ENCODE measurements around the gene SMOC2. TPM values are rescaled to one million over a fixed set of nuclear protein-coding genes. Genes with fewer than 3 reads are reported as not detected.

The SMOC2 gene
- total RNA-seq, 4 donors from 2014 or later, result 10.7 to 14.9 (median 13.7) TPM

DNA sequence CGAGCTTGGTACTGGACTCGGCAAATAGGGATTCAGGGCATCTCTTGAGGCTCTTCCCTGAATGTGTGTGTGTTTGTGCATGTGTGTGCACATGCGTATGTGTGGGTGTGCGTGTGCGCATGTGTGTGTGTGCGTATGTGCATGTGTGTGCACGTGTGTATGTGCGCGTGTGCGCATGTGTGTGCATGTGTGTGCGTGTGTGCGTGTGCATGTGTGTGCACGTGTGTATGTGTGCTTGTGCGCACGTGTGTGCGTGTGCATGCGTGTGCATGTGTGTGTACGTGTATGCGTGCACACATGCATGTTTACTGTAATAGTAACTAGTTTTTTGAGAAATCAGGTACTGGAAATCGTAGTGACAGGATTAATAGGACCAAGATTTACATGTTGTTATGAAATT lies 117.7 kb downstream of the SMOC2 start:
- Histone ChIP-seq H3K4me1 (no peaks in the 10 kb centered on the region), H3K27ac (no peak overlapping the region), H3K36me3 (no peaks in the 10 kb centered on the region), H3K4me3 (no peak overlapping the region), H3K9me3 (no peaks in the 10 kb centered on the region), H3K27me3 (no peaks in the 10 kb centered on the region)
- DNase-seq, result no peak
- TF ChIP-seq, protein P1, sequence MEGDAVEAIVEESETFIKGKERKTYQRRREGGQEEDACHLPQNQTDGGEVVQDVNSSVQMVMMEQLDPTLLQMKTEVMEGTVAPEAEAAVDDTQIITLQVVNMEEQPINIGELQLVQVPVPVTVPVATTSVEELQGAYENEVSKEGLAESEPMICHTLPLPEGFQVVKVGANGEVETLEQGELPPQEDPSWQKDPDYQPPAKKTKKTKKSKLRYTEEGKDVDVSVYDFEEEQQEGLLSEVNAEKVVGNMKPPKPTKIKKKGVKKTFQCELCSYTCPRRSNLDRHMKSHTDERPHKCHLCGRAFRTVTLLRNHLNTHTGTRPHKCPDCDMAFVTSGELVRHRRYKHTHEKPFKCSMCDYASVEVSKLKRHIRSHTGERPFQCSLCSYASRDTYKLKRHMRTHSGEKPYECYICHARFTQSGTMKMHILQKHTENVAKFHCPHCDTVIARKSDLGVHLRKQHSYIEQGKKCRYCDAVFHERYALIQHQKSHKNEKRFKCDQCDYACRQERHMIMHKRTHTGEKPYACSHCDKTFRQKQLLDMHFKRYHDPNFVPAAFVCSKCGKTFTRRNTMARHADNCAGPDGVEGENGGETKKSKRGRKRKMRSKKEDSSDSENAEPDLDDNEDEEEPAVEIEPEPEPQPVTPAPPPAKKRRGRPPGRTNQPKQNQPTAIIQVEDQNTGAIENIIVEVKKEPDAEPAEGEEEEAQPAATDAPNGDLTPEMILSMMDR (IDR thresholded peaks at IDR 0.05), result no peak
- no peak for TF ChIP-seq POLR2A (IDR thresholded peaks at IDR 0.05)

DNA sequence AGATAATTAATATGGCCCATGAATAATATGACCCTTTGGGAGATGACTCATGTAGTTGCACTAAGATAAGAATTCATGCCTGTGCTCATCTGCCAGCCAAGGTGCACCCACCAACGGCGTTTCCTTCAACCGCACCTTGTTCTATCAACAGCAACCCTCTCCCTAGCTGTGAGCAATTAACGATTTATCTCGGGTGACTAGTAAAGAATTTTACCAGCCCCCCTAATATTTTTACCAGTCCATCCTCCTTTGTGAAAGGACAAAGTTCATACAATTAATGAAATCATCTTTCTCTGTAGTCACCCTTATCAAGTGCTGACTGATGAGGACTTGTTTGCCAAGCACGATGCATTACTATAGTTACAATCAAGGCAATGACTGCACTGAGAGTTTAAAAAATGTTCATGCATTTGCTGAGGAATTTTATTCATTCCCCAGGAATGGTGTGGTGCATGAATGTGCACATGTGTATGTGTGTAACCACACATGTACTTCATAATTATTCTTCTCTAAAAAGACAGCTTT lies 118.7 kb downstream of the SMOC2 start:
- no peaks in the 10 kb centered on the region for H3K27me3 ChIP-seq
- TF ChIP-seq POLR2A (IDR thresholded peaks at IDR 0.05), result no peak
- TF ChIP-seq, protein P1 (IDR thresholded peaks at IDR 0.05), result no peak
- DNase-seq, result no peak
- H3K4me3 ChIP-seq, result no peak overlapping the region
- no peak overlapping the region for H3K27ac ChIP-seq
- H3K9me3 ChIP-seq, result no peaks in the 10 kb centered on the region
- no peaks in the 10 kb centered on the region for H3K36me3 ChIP-seq
- no peaks in the 10 kb centered on the region for H3K4me1 ChIP-seq

DNA sequence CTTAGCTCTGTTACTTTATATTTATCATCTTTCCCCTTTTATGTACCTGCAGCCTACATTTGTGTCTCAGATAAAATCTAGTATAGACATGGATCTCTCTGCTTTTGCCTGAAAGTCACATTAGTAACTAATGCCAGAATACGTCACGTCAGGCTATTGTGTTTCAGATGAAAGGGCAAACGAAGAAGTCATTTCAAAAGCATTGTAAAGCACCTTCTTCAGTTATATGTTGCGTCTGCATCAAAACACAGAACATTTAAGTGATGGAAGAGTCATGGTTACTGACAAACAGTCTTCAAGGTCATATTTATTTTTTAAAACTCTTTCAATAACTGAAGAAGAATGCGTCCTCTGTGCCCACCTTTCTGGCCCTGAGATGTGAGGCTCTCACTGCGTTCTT lies 119.1 kb downstream of the SMOC2 start:
- DNase-seq, result no peak
- H3K9me3 ChIP-seq, result no peaks in the 10 kb centered on the region
- H3K27me3 ChIP-seq, result no peaks in the 10 kb centered on the region
- TF ChIP-seq POLR2A (IDR thresholded peaks at IDR 0.05), result no peak
- TF ChIP-seq, protein P1 (IDR thresholded peaks at IDR 0.05), result no peak
- H3K4me3 ChIP-seq, result no peak overlapping the region
- no peaks in the 10 kb centered on the region for H3K36me3 ChIP-seq
- H3K4me1 ChIP-seq, result no peaks in the 10 kb centered on the region
- H3K27ac ChIP-seq, result no peak overlapping the region

DNA sequence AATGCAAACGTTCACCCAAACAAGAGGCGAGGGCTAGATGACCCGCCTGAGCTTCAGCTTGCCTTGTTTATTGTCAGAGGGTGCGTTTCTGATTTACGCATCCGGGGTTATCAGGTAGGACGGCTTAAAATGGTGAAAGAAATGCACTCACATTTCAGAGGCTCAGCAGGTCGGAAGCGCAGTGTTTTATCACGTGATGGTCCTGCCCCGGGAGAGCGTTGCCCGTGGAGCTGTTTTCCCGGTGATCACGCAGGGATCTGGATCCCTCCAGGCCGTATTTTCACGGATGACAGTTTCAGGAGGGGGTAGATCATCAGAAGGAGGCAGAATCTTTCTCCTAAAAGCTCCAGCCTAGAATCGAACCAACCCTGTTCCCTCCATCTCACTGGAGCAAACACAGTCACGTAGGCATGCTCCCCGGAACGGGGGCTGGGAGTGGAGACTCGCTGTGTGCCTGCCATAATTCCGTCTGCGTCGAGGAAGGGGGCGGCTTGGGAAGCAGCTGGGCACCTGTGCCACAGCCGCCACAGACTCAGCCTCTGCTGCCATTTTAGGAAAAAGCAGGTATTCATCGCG lies 121.7 kb downstream of the SMOC2 start:
- DNase-seq, result no peak
- no peak overlapping the region for H3K4me3 ChIP-seq
- no peaks in the 10 kb centered on the region for H3K27me3 ChIP-seq
- H3K27ac ChIP-seq, result no peak overlapping the region
- H3K36me3 ChIP-seq, result no peaks in the 10 kb centered on the region
- TF ChIP-seq POLR2A (IDR thresholded peaks at IDR 0.05), result no peak
- TF ChIP-seq, protein P1 (IDR thresholded peaks at IDR 0.05), result no peak
- no peaks in the 10 kb centered on the region for H3K4me1 ChIP-seq
- no peaks in the 10 kb centered on the region for H3K9me3 ChIP-seq

DNA sequence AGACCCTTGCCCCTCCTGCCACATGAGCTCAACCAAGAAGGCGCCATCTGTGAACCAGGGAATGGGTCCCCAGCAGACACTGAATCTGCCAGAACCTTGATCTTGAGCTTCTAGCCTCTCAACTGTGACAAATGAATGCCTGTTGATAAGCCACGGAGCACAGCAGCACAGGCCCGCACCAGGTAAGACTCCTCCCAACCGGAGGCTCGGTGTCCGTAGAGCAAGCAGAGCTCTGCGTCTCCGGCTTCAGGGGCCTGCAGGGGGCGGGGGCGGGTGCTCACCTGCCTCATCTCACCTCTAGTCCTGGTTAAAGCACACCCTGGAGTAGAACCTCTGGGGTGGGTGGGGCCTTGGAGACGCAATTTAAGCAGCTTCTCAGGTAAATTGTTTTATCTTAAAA lies 122.7 kb downstream of the SMOC2 start:
- Histone ChIP-seq H3K4me3 (no peak overlapping the region), H3K9me3 (no peaks in the 10 kb centered on the region), H3K4me1 (no peaks in the 10 kb centered on the region), H3K27me3 (no peaks in the 10 kb centered on the region), H3K36me3 (no peaks in the 10 kb centered on the region), H3K27ac (no peak overlapping the region)
- no peak for DNase-seq
- TF ChIP-seq, protein P1 (IDR thresholded peaks at IDR 0.05), result no peak
- no peak for TF ChIP-seq POLR2A (IDR thresholded peaks at IDR 0.05)

DNA sequence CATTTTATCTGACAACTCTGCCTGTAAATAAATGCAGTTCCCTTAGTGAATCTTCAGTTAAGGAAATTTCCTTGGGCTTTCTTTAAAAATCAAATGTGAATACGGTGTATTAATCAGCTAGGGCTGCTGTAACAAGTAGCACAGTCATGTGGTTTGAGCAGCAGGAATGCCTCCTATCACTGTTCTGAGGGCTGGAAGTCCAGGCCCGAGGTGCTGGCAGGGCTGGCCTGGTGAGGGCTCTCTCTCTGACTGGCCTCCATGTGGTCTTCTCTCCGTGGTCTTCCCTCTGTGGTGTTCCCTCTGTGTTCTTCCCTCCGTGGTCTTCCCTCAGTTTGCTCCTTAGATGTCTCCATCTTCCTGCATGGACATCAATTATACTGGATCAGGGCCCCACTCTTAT lies 124.1 kb downstream of the SMOC2 start:
- Histone ChIP-seq H3K27ac (no peak overlapping the region), H3K27me3 (no peaks in the 10 kb centered on the region), H3K4me3 (no peak overlapping the region), H3K4me1 (no peaks in the 10 kb centered on the region), H3K36me3 (no peaks in the 10 kb centered on the region), H3K9me3 (no peaks in the 10 kb centered on the region)
- TF ChIP-seq, protein P1 (IDR thresholded peaks at IDR 0.05), result no peak
- TF ChIP-seq POLR2A (IDR thresholded peaks at IDR 0.05), result no peak
- no peak for DNase-seq

Data from Peyer's patch (tissue), 4 donors.